Endothelial cell (in vitro differentiated cells): Measurements from ENCODE around the gene ANK2. TPM values are rescaled to one million over a fixed set of nuclear protein-coding genes. Genes with fewer than 3 reads are reported as not detected.

Experiments
- DNase-seq: peaks from one replicate; pipeline ENCODE4 v3.0.0; 2021; ENCODE audit warnings: low spot score
- H3K27ac Mint-ChIP-seq: one replicate; pipeline ENCODE4 v1.8.0; 2021; ENCODE audit warnings: mixed read lengths, inconsistent platforms; ENCODE audit not compliant: unreplicated experiment
- H3K27me3 Mint-ChIP-seq: one replicate; pipeline ENCODE4 v1.8.0; 2021; ENCODE audit warnings: mild to moderate bottlenecking, moderate library complexity, mixed read lengths, inconsistent platforms; ENCODE audit not compliant: unreplicated experiment
- H3K36me3 Mint-ChIP-seq: one replicate; pipeline ENCODE4 v1.8.0; 2021; ENCODE audit warnings: mild to moderate bottlenecking, low read depth, mixed read lengths, inconsistent platforms; ENCODE audit not compliant: unreplicated experiment
- H3K4me1 Mint-ChIP-seq: one replicate; pipeline ENCODE4 v1.8.0; 2021; ENCODE audit warnings: mild to moderate bottlenecking, mixed read lengths, inconsistent platforms; ENCODE audit not compliant: unreplicated experiment
- H3K4me3 Mint-ChIP-seq: one replicate; pipeline ENCODE4 v1.8.0; 2021; ENCODE audit warnings: mild to moderate bottlenecking, mixed read lengths, inconsistent platforms; ENCODE audit not compliant: unreplicated experiment
- H3K9me3 Mint-ChIP-seq: one replicate; pipeline ENCODE4 v1.8.0; 2021; ENCODE audit warnings: mixed read lengths, inconsistent platforms; ENCODE audit not compliant: unreplicated experiment
- CTCF ChIP-seq: fragments of 200-600 bp; sonication (generic); IDR thresholded peaks from one replicate; pipeline ENCODE4 v1.5.0; 2021; ENCODE audit warnings: antibody characterized with exemption; ENCODE audit not compliant: unreplicated experiment
- total RNA-seq: library from RNA; stranded (reverse); fragmentation: NEBNext Ultra II Directional; extraction: Animal tissue kit (Norgen Biotek cat#: 25700); gene quantifications from one replicate; pipeline ENCODE4 v1.2.1, GENCODE V29; 2021; ENCODE audit not compliant: unreplicated experiment

Gene ANK2
- total RNA-seq, 1 donor from 2014 or later = 47.2 TPM

- no peak overlapping the region for H3K27ac Mint-ChIP-seq
- no peak for DNase-seq
Measured at GRCh38 chr4:113276464-113277170, 227.2 kb downstream of the ANK2 start.

GRCh38 chr4:113278324-113278934, 229.0 kb downstream of the ANK2 start:
- H3K27me3 Mint-ChIP-seq = peaks cover under 1% of the 10 kb centered on the region
- peak; percentile 78 for TF ChIP-seq CTCF
- H3K9me3 Mint-ChIP-seq = no peaks in the 10 kb centered on the region
- peak; percentile 79 for DNase-seq
- H3K4me3 Mint-ChIP-seq = no peak overlapping the region
- H3K36me3 Mint-ChIP-seq = no peaks in the 10 kb centered on the region
- H3K27ac Mint-ChIP-seq = no peak overlapping the region
- H3K4me1 Mint-ChIP-seq = peaks cover 3% of the 10 kb centered on the region

More at GRCh38 chr4:113276464-113277170, 227.2 kb downstream of the ANK2 start:
- Mint-ChIP-seq H3K36me3 (no peaks in the 10 kb centered on the region), H3K4me3 (no peak overlapping the region), H3K4me1 (peaks cover 5% of the 10 kb centered on the region), H3K27me3 (peaks cover 2% of the 10 kb centered on the region), H3K9me3 (no peaks in the 10 kb centered on the region)
- TF ChIP-seq CTCF = no peak

GRCh38 chr4:113285501-113285900, 236.0 kb downstream of the ANK2 start:
- H3K4me3 Mint-ChIP-seq = no peak overlapping the region
- H3K4me1 Mint-ChIP-seq = no peaks in the 10 kb centered on the region
- no peak overlapping the region for H3K27ac Mint-ChIP-seq
- no peaks in the 10 kb centered on the region for H3K9me3 Mint-ChIP-seq
- peaks cover 2% of the 10 kb centered on the region for H3K27me3 Mint-ChIP-seq
- TF ChIP-seq CTCF = no peak
- DNase-seq = no peak
- no peaks in the 10 kb centered on the region for H3K36me3 Mint-ChIP-seq

- H3K9me3 Mint-ChIP-seq = no peaks in the 10 kb centered on the region
- H3K4me1 Mint-ChIP-seq = no peaks in the 10 kb centered on the region
- H3K4me3 Mint-ChIP-seq = no peak overlapping the region
- H3K36me3 Mint-ChIP-seq = no peaks in the 10 kb centered on the region
- no peak overlapping the region for H3K27ac Mint-ChIP-seq
- H3K27me3 Mint-ChIP-seq = peaks cover 2% of the 10 kb centered on the region
- no peak for DNase-seq
- TF ChIP-seq CTCF = no peak
Measured at GRCh38 chr4:113288257-113288656, 238.8 kb downstream of the ANK2 start.

- DNase-seq = no peak
- no peak for TF ChIP-seq CTCF
- Mint-ChIP-seq H3K4me1 (no peaks in the 10 kb centered on the region), H3K4me3 (no peak overlapping the region), H3K27me3 (peaks cover 3% of the 10 kb centered on the region), H3K36me3 (no peaks in the 10 kb centered on the region), H3K27ac (no peak overlapping the region), H3K9me3 (no peaks in the 10 kb centered on the region)
Measured at GRCh38 chr4:113288696-113289095, 239.2 kb downstream of the ANK2 start.
